LNCaP clone FGC (cell line): Measurements from ENCODE around the gene KRTAP5-7.

ENCODE experiments used
- DNase-seq: peaks from one replicate; pipeline ENCODE4 v3.0.0-alpha.2; 2011; ENCODE audit warnings: low read depth
- H3K4me3 ChIP-seq: 2 replicates; pipeline ENCODE4 v1.5.1; 2011; ENCODE audit warnings: mild to moderate bottlenecking, low read depth, low read length, control low read depth
- TF ChIP-seq, protein P1 (sequence below): IDR thresholded peaks from 2 replicates; pipeline ENCODE4 v1.5.1; 2012; ENCODE audit warnings: mild to moderate bottlenecking; ENCODE audit not compliant: control insufficient read depth, insufficient read depth; ENCODE audit errors: extremely low read depth

Gene KRTAP5-7

DNA sequence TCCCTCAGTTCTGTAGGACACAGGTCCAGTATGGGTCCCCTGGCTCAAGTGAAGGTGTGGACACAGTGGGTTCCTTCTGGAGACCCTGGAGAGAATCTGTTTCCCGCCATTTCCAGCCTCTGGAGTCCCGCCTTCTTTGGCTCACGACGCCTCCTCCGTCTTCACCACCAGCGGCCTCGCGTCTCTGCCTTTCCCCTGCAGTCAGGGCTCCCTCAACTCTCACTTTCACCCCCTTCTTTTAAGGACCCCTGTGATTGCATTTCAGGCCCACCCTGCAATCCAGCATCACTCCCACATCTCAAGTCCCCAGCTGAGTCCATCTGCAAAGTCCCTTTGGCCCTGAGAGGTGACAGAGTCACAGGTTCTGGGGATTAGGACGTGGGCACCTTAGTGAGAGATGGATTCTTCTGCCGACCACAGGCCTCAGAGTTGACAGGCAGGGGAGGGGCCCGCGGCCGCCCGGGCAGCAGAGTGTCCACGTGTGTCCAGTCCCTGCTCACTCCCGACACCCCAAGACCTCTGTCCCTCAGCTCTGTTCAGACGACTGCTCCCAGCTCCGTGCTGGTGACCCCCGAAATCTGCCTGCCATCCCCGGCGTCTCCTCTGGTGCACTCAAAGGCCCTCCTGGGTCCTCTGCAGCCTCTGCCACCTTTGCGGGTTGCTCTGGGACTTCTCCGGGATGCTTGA lies 36.9 kb upstream of the KRTAP5-7 start:
- DNase-seq: no peak
- TF ChIP-seq, protein P1, sequence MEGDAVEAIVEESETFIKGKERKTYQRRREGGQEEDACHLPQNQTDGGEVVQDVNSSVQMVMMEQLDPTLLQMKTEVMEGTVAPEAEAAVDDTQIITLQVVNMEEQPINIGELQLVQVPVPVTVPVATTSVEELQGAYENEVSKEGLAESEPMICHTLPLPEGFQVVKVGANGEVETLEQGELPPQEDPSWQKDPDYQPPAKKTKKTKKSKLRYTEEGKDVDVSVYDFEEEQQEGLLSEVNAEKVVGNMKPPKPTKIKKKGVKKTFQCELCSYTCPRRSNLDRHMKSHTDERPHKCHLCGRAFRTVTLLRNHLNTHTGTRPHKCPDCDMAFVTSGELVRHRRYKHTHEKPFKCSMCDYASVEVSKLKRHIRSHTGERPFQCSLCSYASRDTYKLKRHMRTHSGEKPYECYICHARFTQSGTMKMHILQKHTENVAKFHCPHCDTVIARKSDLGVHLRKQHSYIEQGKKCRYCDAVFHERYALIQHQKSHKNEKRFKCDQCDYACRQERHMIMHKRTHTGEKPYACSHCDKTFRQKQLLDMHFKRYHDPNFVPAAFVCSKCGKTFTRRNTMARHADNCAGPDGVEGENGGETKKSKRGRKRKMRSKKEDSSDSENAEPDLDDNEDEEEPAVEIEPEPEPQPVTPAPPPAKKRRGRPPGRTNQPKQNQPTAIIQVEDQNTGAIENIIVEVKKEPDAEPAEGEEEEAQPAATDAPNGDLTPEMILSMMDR: no peak
- no peak overlapping the region for H3K4me3 ChIP-seq

DNA sequence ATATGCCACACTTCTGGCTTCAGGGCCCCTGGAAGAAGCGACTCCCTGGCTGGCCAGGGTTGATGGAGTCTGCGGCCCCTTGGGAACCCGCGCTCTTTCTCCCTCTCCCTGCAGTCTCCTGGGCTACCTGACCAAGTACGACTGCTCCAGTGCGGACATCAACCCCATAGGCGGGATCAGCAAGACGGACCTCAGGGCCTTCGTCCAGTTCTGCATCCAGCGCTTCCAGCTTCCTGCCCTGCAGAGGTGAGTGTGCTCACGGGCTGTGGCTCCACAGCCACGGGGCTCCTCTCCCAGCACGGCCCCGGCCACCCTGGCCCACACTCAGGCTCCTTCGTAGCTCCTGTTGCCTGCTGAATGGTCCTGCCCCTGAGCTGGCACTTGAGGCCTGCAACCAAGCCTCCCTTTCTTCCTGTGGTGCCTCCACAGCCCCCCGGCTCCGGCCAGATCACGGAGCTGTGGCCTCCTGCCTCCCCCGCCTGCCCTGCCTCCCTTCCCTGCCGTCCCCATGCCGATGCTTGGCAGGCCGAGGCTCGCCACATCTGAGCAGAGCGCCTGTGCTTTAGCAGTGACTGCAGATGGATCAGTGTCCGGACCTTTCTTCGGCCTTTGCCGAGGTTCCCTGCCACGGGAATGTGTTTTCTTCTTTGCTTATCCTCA lies 36.2 kb upstream of the KRTAP5-7 start:
- TF ChIP-seq, protein P1: no peak
- no peak overlapping the region for H3K4me3 ChIP-seq
- DNase-seq: no peak

GRCh38 chr11:71491531-71491930 lies 35.5 kb upstream of the KRTAP5-7 start:
- DNase-seq: no peak
- TF ChIP-seq, protein P1: no peak
- H3K4me3 ChIP-seq: no peak overlapping the region

DNA sequence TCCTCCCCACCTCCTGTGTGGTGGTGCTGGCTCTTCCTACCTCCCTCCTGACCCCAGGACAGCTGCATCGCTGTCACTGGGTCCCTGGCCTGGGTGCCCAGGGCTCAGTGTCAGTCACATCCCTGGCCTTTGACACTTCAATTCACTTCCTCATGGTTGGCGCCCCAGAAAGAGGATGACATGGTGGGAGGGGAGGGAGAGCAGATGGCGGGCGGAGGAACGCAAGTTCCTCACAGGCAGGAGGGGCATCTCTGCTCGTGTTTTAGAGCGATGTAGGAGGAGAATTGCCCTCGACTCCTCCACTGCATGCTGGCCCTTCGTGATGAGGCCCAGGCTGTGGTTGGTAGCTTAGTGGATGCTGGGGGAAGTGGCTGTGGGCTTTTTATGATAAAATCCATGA lies 35.1 kb upstream of the KRTAP5-7 start:
- H3K4me3 ChIP-seq: no peak overlapping the region
- TF ChIP-seq, protein P1: no peak
- no peak for DNase-seq

DNA sequence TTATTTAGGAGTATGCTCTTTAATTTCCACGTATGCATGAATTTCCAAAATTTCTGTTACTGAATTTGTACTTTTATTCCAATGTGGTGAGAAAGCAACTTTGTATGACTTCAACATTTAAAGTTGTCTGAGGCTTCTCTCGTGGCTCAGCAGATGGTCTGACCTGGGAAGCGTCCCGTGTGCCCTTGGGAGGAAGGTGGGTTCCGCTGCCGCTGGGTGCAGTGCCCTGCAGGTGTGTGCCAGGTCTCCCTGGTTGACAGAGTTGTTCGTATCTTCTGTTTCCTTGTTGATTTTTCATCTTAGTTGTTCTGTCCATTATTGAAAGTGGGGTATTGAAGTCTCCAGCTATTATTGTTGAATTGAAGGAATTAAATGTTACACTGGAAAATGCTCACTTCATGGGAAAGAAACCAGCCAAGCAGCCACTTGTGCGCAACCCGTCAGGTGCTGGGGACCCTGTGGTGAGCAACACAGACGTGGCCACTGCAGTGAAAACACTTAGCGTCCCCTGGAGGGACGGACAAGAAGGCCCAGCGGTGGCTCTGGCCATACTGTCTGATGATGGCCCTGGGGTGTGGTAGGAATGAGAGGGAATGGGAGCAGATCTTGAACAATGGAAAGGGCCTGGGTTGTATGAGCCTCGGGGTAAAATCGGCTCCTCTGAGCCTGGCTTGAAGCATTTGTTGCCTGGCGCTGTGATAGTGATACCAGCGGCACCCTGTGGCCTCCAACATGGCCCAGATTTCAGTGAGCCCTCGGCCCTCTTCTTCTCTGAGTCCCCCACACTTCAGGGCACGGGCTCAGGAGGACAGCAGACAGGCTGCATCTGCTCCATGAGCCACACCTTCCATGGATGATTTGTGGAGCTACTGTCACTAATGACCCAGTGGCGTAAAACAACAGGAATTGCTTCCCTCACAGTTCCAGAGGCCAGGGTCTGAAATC lies 31.5 kb upstream of the KRTAP5-7 start:
- DNase-seq: no peak
- TF ChIP-seq, protein P1: no peak

GRCh38 chr11:71496421-71496820 lies 30.6 kb upstream of the KRTAP5-7 start:
- TF ChIP-seq, protein P1: no peak
- no peak for DNase-seq

More for the DNA sequence above, 31.5 kb upstream of the KRTAP5-7 start:
- H3K4me3 ChIP-seq: no peak overlapping the region

More at GRCh38 chr11:71496421-71496820, 30.6 kb upstream of the KRTAP5-7 start:
- no peak overlapping the region for H3K4me3 ChIP-seq
